Testis (tissue), 2 donors: ENCODE data around the gene DNAJC7.

Experiments
- POLR2A ChIP-seq: fragments of 450-650 bp; IDR thresholded peaks from one replicate; pipeline ENCODE4 v1.6.1; 2017; ENCODE audit warnings: antibody characterized with exemption, mild to moderate bottlenecking, moderate library complexity
- TF ChIP-seq, protein P1 (sequence below), 3 experiments: fragments of 450-650 bp in 2 of 3; fragments of 200-600 bp in 1 of 3; sonication (generic) in 1 of 3; IDR thresholded peaks; one replicate each; pipeline ENCODE4 v1.5.1; 2016 to 2019; ENCODE audit warnings: antibody characterized with exemption in 3 of 3, mild to moderate bottlenecking in 2 of 3, moderate library complexity in 1 of 3

DNA sequence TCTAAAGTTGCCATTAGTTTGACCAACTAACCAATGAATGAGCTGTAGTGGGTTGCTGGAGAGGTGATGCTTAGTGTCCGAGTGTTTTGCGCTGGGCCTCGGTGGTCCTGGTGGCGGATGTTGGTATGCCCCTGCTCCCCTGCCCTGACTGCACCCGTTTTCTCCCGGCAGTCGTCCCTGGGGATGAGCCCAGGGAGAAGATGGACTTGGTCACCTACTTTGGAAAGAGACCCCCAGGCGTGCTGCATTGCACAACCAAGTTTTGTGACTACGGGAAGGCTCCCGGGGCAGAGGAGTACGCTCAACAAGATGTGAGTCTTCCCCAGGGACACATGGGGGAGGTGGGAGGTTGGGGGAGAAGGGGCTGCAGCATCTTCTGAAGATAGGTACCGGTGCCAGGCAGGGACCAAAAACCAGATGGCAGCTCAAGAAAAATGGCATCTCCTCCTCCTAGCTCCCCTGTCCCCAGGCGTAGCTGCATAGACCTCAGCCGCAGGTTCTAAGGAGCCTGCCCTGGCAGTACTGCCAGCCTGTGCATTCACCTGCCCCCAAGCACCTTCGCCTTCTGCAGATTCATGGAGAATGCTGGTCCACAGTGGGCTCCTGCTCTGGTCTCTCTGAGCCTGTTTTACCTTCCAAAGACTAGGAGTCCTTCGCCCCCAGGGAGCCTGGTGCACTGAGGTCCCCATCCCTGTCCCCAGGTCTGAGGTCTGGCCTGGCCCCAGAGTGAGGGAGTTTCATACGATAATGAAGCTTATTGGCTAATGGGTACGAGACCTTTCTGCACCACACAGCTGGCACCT is 45.3 kb downstream of the DNAJC7 start:
- TF ChIP-seq, protein P1, sequence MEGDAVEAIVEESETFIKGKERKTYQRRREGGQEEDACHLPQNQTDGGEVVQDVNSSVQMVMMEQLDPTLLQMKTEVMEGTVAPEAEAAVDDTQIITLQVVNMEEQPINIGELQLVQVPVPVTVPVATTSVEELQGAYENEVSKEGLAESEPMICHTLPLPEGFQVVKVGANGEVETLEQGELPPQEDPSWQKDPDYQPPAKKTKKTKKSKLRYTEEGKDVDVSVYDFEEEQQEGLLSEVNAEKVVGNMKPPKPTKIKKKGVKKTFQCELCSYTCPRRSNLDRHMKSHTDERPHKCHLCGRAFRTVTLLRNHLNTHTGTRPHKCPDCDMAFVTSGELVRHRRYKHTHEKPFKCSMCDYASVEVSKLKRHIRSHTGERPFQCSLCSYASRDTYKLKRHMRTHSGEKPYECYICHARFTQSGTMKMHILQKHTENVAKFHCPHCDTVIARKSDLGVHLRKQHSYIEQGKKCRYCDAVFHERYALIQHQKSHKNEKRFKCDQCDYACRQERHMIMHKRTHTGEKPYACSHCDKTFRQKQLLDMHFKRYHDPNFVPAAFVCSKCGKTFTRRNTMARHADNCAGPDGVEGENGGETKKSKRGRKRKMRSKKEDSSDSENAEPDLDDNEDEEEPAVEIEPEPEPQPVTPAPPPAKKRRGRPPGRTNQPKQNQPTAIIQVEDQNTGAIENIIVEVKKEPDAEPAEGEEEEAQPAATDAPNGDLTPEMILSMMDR (IDR thresholded peaks at IDR 0.05): no peak
- TF ChIP-seq POLR2A: no peak
